Measurements from ENCODE around the gene ZYG11B.

- TF ChIP-seq CTCF (conservative IDR thresholded peaks at IDR 0.05 in 1 of 2, IDR thresholded peaks at IDR 0.05 in 1 of 2; ENCODE audit: extremely low read depth in 1 of 2, insufficient read depth in 1 of 2, low read depth in 1 of 2, low read length in 2 of 2) = no peak
- TF ChIP-seq EZH2 (IDR thresholded peaks at IDR 0.05; ENCODE audit: borderline replicate concordance, low read length) = no peak
Observed at GRCh38 chr1:52702886-52703787, 23.1 kb upstream of the ZYG11B start.
